RWPE2 (cell line): ENCODE measurements around the gene RIPOR1.

Experiments used
- ATAC-seq: fragments of 200-7000 bp; cut with Tn5 transposase; 3 replicates; pipeline ENCODE4 v1.9.1; 2021; ENCODE audit warnings: low read depth
- DNase-seq: peaks from one replicate; pipeline ENCODE4 v3.0.0-alpha.2; 2020; ENCODE audit warnings: low spot score
- H3K27ac ChIP-seq: fragments of 450-650 bp; 2 replicates; pipeline ENCODE4 v1.5.1; 2017; ENCODE audit warnings: mild to moderate bottlenecking; ENCODE audit not compliant: poor library complexity, severe bottlenecking
- H3K27me3 ChIP-seq: fragments of 250-450 bp; sonication (Bioruptor Pico); 2 replicates; pipeline ENCODE4 v1.5.1; 2021; ENCODE audit warnings: mild to moderate bottlenecking, moderate library complexity; ENCODE audit not compliant: insufficient read depth, poor library complexity, severe bottlenecking
- H3K36me3 ChIP-seq: fragments of 250-450 bp; sonication (Bioruptor Pico); 2 replicates; pipeline ENCODE4 v1.5.1; 2020; ENCODE audit warnings: low read depth, mild to moderate bottlenecking, moderate library complexity
- H3K4me1 ChIP-seq: fragments of 250-450 bp; sonication (Bioruptor Pico); 2 replicates; pipeline ENCODE4 v1.5.1; 2021; ENCODE audit warnings: mild to moderate bottlenecking, moderate library complexity; ENCODE audit not compliant: insufficient read depth, poor library complexity, severe bottlenecking
- H3K4me3 ChIP-seq: fragments of 250-450 bp; sonication (Bioruptor Pico); 2 replicates; pipeline ENCODE4 v1.5.1; 2021; ENCODE audit warnings: mild to moderate bottlenecking, moderate library complexity; ENCODE audit not compliant: severe bottlenecking
- H3K9me3 ChIP-seq: fragments of 250-450 bp; sonication (Bioruptor Pico); 2 replicates; pipeline ENCODE4 v1.5.1; 2021; ENCODE audit warnings: mild to moderate bottlenecking, moderate library complexity; ENCODE audit not compliant: severe bottlenecking
- CTCF ChIP-seq: fragments of 450-650 bp; IDR thresholded peaks from one replicate; pipeline ENCODE4 v1.5.1; 2017; ENCODE audit warnings: mild to moderate bottlenecking, moderate library complexity; ENCODE audit not compliant: poor library complexity, severe bottlenecking

Gene RIPOR1

GRCh38 chr16:67539691-67540635, 11.3 kb downstream of the RIPOR1 start:
- Histone ChIP-seq H3K4me3 (no peak overlapping the region), H3K9me3 (no peaks in the 10 kb centered on the region), H3K27me3 (no peaks in the 10 kb centered on the region), H3K36me3 (peaks cover 55% of the 10 kb centered on the region), H3K27ac (no peak overlapping the region), H3K4me1 (peaks cover 5% of the 10 kb centered on the region)
- DNase-seq (no peak), ATAC-seq (no peak)
- no peak for TF ChIP-seq CTCF

- Histone ChIP-seq H3K9me3 (no peaks in the 10 kb centered on the region), H3K27ac (no peak overlapping the region), H3K4me1 (peaks cover 5% of the 10 kb centered on the region), H3K4me3 (no peak overlapping the region), H3K36me3 (peaks cover 61% of the 10 kb centered on the region), H3K27me3 (no peaks in the 10 kb centered on the region)
- DNase-seq = no peak
- no peak for ATAC-seq
- TF ChIP-seq CTCF = no peak
These were observed 12.1 kb downstream of the RIPOR1 start for GRCh38 chr16:67540756-67541155.

- H3K27ac ChIP-seq = no peak overlapping the region
- no peak overlapping the region for H3K4me3 ChIP-seq
- H3K27me3 ChIP-seq = no peaks in the 10 kb centered on the region
- DNase-seq = no peak
- ATAC-seq = peak; percentile 40; the same call in 2 of the 3 replicates
- H3K9me3 ChIP-seq = no peaks in the 10 kb centered on the region
- peaks cover 69% of the 10 kb centered on the region for H3K36me3 ChIP-seq
- no peak for TF ChIP-seq CTCF
- H3K4me1 ChIP-seq = peaks cover 5% of the 10 kb centered on the region
These were observed 13.0 kb downstream of the RIPOR1 start for GRCh38 chr16:67541391-67542263.

GRCh38 chr16:67542464-67542863, 13.8 kb downstream of the RIPOR1 start:
- Histone ChIP-seq H3K27ac (no peak overlapping the region), H3K4me3 (no peak overlapping the region), H3K36me3 (peaks cover 72% of the 10 kb centered on the region), H3K4me1 (peaks cover 5% of the 10 kb centered on the region), H3K27me3 (no peaks in the 10 kb centered on the region), H3K9me3 (no peaks in the 10 kb centered on the region)
- TF ChIP-seq CTCF = no peak
- ATAC-seq (peak; percentile 44), DNase-seq (no peak)
